DMS 273 treated with DMSO at 0.1 percent for 48 hours (cell line): Measurements from ENCODE around the gene AVEN.
"Not testable (repeated sequence)": the region's sequence is repeated elsewhere in the genome, so short reads cannot be mapped to it uniquely, and the experiment has no call there.

Source experiments
- DNase-seq: peaks from one replicate; lab custom pipeline; 2025; lab: John Stamatoyannopoulos, UW

The AVEN gene

GRCh38 chr15:33848011-33848410, 191.0 kb downstream of the AVEN start:
- no peak for DNase-seq

GRCh38 chr15:33846862-33847261, 192.1 kb downstream of the AVEN start:
- no peak for DNase-seq

- DNase-seq: no peak
Measured at GRCh38 chr15:33846142-33846541, 192.9 kb downstream of the AVEN start.

GRCh38 chr15:33844597-33844996, 194.4 kb downstream of the AVEN start:
- DNase-seq: no peak

- DNase-seq: no peak
Measured at GRCh38 chr15:33844186-33844585, 194.8 kb downstream of the AVEN start.

GRCh38 chr15:33840615-33841014, 198.4 kb downstream of the AVEN start:
- DNase-seq: no peak

- no peak for DNase-seq
Measured at GRCh38 chr15:33839540-33839939, 199.5 kb downstream of the AVEN start.

- DNase-seq: no peak
Measured at GRCh38 chr15:33837294-33837693, 201.7 kb downstream of the AVEN start.

- DNase-seq: no peak
Measured at GRCh38 chr15:33834892-33835743, 203.9 kb downstream of the AVEN start.

GRCh38 chr15:33831646-33832045, 207.4 kb downstream of the AVEN start:
- no peak for DNase-seq

GRCh38 chr15:33830351-33830750, 208.7 kb downstream of the AVEN start:
- DNase-seq: no peak

GRCh38 chr15:33826201-33826600, 212.8 kb downstream of the AVEN start:
- DNase-seq: no peak

- no peak for DNase-seq
Measured at GRCh38 chr15:33825453-33825852, 213.6 kb downstream of the AVEN start.

- no peak for DNase-seq
Measured at GRCh38 chr15:33823119-33823518, 215.9 kb downstream of the AVEN start.

GRCh38 chr15:33822479-33822878, 216.5 kb downstream of the AVEN start:
- DNase-seq: no peak

- not testable (repeated sequence) for DNase-seq
Measured at GRCh38 chr15:33819499-33819898, 219.5 kb downstream of the AVEN start.
